Calu3 (cell line): ENCODE data around the gene PAQR4. TPM values are rescaled to one million over a fixed set of nuclear protein-coding genes. Genes with fewer than 3 reads are reported as not detected.

Source experiments
- BruUV-seq: library from RNA; stranded (reverse); fragments of 400-500 nt; replicated peaks from 2 replicates; lab custom pipeline; 2021; lab: Mats Ljungman, UMichigan
- CTCF ChIA-PET: fragments of 300-600 bp; sonication (Branson Sonifier 250); formaldehyde crosslinking; loops from one replicate; lab custom pipeline; 2022; ENCODE audit warnings: antibody characterized with exemption; lab: Charles Lee
- DNase-seq: peaks from one replicate; pipeline ENCODE4 v3.0.0; 2022
- H3K27ac Mint-ChIP-seq: one replicate; pipeline ENCODE4 v1.8.0; 2022; ENCODE audit warnings: mixed read lengths; ENCODE audit not compliant: unreplicated experiment
- H3K27me3 Mint-ChIP-seq: one replicate; pipeline ENCODE4 v1.8.0; 2022; ENCODE audit warnings: mixed read lengths; ENCODE audit not compliant: unreplicated experiment
- H3K36me3 Mint-ChIP-seq: one replicate; pipeline ENCODE4 v1.8.0; 2022; ENCODE audit warnings: mild to moderate bottlenecking, moderate library complexity, mixed read lengths; ENCODE audit not compliant: insufficient read depth, unreplicated experiment
- H3K4me1 Mint-ChIP-seq: one replicate; pipeline ENCODE4 v1.8.0; 2022; ENCODE audit warnings: mild to moderate bottlenecking, low read depth, mixed read lengths; ENCODE audit not compliant: unreplicated experiment
- H3K4me3 Mint-ChIP-seq: one replicate; pipeline ENCODE4 v1.8.0; 2022; ENCODE audit warnings: mild to moderate bottlenecking, low read depth, moderate library complexity, mixed read lengths; ENCODE audit not compliant: unreplicated experiment
- H3K9me3 Mint-ChIP-seq: one replicate; pipeline ENCODE4 v1.8.0; 2022; ENCODE audit warnings: low read depth, mixed read lengths; ENCODE audit not compliant: unreplicated experiment
- intact Hi-C: fragments of 100-400 bp; cut with micrococcal nuclease; formaldehyde crosslinking; loops from one replicate; pipeline ENCODE4 v1.10.0; 2022; ENCODE audit not compliant: unreplicated experiment
- total RNA-seq: library from RNA; stranded (reverse); gene quantifications from 2 replicates; pipeline ENCODE4 v1.2.3, GENCODE V29; 2022
- TF ChIP-seq, protein P1 (sequence below): fragments of 200-600 bp; IDR thresholded peaks from one replicate; pipeline ENCODE4 v1.8.0; 2022; ENCODE audit warnings: antibody characterized with exemption; ENCODE audit not compliant: unreplicated experiment

PAQR4 gene
- total RNA-seq, 1 experiment from 2014 or later, result 56.0 TPM

DNA sequence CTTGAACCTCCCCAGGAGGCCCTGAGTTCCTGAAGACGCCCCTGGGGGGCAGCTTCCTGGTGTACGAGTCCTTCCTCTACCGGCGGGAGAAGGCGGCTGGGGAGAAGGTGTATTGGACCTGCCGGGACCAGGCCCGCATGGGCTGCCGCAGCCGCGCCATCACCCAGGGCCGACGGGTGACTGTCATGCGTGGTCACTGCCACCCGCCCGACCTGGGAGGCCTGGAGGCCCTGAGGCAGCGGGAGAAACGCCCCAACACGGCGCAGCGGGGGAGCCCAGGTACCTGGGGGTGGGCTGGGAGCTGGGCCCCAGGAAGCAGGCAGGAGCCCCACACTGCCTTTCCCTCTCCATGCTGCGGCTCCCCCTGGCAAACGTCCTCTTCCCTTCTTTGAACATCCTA, 35.4 kb upstream of the PAQR4 start:
- no TSS peak for BruUV-seq
- TF ChIP-seq, protein P1, sequence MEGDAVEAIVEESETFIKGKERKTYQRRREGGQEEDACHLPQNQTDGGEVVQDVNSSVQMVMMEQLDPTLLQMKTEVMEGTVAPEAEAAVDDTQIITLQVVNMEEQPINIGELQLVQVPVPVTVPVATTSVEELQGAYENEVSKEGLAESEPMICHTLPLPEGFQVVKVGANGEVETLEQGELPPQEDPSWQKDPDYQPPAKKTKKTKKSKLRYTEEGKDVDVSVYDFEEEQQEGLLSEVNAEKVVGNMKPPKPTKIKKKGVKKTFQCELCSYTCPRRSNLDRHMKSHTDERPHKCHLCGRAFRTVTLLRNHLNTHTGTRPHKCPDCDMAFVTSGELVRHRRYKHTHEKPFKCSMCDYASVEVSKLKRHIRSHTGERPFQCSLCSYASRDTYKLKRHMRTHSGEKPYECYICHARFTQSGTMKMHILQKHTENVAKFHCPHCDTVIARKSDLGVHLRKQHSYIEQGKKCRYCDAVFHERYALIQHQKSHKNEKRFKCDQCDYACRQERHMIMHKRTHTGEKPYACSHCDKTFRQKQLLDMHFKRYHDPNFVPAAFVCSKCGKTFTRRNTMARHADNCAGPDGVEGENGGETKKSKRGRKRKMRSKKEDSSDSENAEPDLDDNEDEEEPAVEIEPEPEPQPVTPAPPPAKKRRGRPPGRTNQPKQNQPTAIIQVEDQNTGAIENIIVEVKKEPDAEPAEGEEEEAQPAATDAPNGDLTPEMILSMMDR, result no peak
- Mint-ChIP-seq H3K9me3 (no peaks in the 10 kb centered on the region), H3K36me3 (peaks cover 31% of the 10 kb centered on the region), H3K27me3 (no peaks in the 10 kb centered on the region), H3K4me1 (no peaks in the 10 kb centered on the region), H3K27ac (no peak overlapping the region), H3K4me3 (no peak overlapping the region)
- intact Hi-C loops, result no loop called here
- CTCF ChIA-PET, result no interaction called here
- DNase-seq, result no peak

DNA sequence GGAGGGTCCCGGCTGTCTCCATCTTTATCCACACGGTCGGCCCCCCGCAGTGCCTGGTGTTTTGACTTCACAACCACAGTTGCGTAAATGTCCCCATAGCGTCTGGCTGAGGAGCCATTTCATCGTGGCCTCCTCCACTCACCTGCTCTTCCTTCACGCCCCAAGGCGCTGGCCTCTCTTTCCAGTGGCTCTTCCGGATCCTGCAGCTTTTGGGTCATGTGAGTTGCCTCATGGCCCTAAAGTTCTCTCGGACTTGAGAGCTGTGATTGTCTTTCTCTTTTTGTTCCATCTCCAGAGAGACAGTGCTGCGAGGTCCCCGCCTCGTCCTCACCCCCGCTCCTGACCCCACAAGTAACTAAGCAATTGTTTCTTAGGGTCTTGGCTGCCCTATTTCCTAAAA, 34.7 kb upstream of the PAQR4 start:
- no peaks in the 10 kb centered on the region for H3K9me3 Mint-ChIP-seq
- H3K4me1 Mint-ChIP-seq, result no peaks in the 10 kb centered on the region
- BruUV-seq, result no TSS peak
- no peak overlapping the region for H3K27ac Mint-ChIP-seq
- CTCF ChIA-PET, result interaction anchor here (1.1 kb wide), 1 partner anchor 17 kb away, joined by 3 read pairs; no protein-coding TSS in a partner anchor
- TF ChIP-seq, protein P1, result no peak
- DNase-seq, result no peak
- intact Hi-C loops, result no loop called here
- H3K4me3 Mint-ChIP-seq, result no peak overlapping the region
- H3K27me3 Mint-ChIP-seq, result no peaks in the 10 kb centered on the region
- H3K36me3 Mint-ChIP-seq, result peaks cover 31% of the 10 kb centered on the region

DNA sequence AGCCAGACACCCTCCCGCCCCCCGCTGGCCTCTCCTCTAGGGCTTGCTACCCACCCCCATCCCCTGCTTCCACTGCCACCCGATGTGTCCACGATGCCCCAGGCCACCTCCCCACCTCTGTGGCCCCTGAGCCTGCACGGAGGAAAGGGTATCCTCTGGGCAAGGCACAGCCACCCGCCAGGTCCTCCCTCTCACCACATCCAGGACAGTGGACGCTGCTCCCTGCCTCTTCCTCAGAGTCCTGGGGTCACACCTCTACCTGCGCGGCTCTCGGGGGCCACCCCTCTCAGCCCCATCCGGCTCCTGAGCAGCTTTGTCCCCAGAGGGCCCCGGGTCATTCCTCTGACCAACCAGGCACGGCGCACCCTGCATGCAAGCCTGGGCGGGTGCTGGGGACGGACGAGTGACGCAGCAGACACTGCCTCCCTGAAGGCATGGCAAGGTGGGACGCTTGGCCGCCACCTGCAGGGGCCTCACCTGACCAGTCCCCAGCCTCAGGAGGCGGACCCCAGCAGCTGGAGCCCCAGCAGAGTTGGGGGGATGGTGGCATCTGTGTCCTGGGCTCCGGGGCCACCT, 32.6 kb upstream of the PAQR4 start:
- TF ChIP-seq, protein P1, result no peak
- CTCF ChIA-PET, result no interaction called here
- H3K4me3 Mint-ChIP-seq, result no peak overlapping the region
- H3K27ac Mint-ChIP-seq, result no peak overlapping the region
- H3K36me3 Mint-ChIP-seq, result peaks cover 31% of the 10 kb centered on the region
- no peaks in the 10 kb centered on the region for H3K4me1 Mint-ChIP-seq
- intact Hi-C loops, result no loop called here
- no peak for DNase-seq
- H3K27me3 Mint-ChIP-seq, result no peaks in the 10 kb centered on the region
- no peaks in the 10 kb centered on the region for H3K9me3 Mint-ChIP-seq
- BruUV-seq, result no TSS peak

DNA sequence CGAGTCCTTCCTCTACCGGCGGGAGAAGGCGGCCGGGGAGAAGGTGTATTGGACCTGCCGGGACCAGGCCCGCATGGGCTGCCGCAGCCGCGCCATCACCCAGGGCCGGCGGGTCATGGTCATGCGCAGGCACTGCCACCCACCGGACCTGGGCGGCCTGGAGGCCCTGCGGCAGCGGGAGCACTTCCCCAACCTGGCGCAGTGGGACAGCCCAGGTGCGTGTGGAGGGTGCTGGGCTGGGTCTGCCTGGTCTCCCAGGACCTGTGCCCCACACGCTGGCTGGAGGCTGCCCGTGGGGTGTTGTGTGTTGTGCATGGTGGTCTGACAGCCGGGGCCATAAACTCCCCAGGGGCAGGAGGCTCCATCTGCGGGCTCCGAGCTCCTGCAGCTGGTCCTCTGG, 32.0 kb upstream of the PAQR4 start:
- CTCF ChIA-PET, result no interaction called here
- Mint-ChIP-seq H3K4me1 (no peaks in the 10 kb centered on the region), H3K36me3 (peaks cover 30% of the 10 kb centered on the region), H3K9me3 (no peaks in the 10 kb centered on the region), H3K4me3 (no peak overlapping the region), H3K27me3 (no peaks in the 10 kb centered on the region), H3K27ac (no peak overlapping the region)
- no peak for DNase-seq
- intact Hi-C loops, result no loop called here
- TF ChIP-seq, protein P1, result no peak
- no TSS peak for BruUV-seq
